ENCODE measurements around the gene CMTM4. TPM values are rescaled to one million over a fixed set of nuclear protein-coding genes. Genes with fewer than 3 reads are reported as not detected.

Gene CMTM4
- total and polyA plus RNA-seq, 2 experiments from 2014 or later = 3.5 to 21.1 TPM

GRCh38 chr16:66731101-66731500 lies 34.6 kb upstream of the CMTM4 start:
- no peaks in the 10 kb centered on the region for H3K27me3 ChIP-seq (replicated peaks; ENCODE audit: insufficient read depth)
- DNase-seq = no peak
- no peak overlapping the region for H3K9ac ChIP-seq
- no peak overlapping the region for H3K4me3 ChIP-seq
- H3K4me1 ChIP-seq (ENCODE audit: insufficient read depth) = peaks cover 3% of the 10 kb centered on the region
- no peaks in the 10 kb centered on the region for H3F3A ChIP-seq (ENCODE audit: insufficient read depth)
- H4K20me1 ChIP-seq (ENCODE audit: insufficient read depth) = no peaks in the 10 kb centered on the region
- H2AFZ ChIP-seq = no peak overlapping the region
- no peaks in the 10 kb centered on the region for H3K9me3 ChIP-seq (ENCODE audit: low read depth)
- peaks cover 75% of the 10 kb centered on the region for H3K36me3 ChIP-seq (ENCODE audit: low read depth)
- H3K9me2 ChIP-seq (ENCODE audit: insufficient read depth) = no peaks in the 10 kb centered on the region
- H3K4me2 ChIP-seq (ENCODE audit: unreplicated experiment) = no peak overlapping the region
- 85 to 93% methylated on average over 7 of the region's 7 CpGs for WGBS, 2 experiments (ENCODE audit: low coverage in 1 of 2, low lambda C conversion rate in 2 of 2, missing lambda C conversion rate in 2 of 2)
- H3K27ac ChIP-seq = no peak overlapping the region
- TF ChIP-seq EZH2 (IDR thresholded peaks at IDR 0.05; ENCODE audit: insufficient read depth, poor library complexity, severe bottlenecking) (no peak), EZH2phosphoT487 (IDR thresholded peaks at IDR 0.05; ENCODE audit: insufficient read depth, low read depth) (no peak)
- H3K79me2 ChIP-seq (ENCODE audit: insufficient read depth) = peaks cover 45% of the 10 kb centered on the region
- in situ Hi-C loops (cut with MboI) = no loop called here

DNA sequence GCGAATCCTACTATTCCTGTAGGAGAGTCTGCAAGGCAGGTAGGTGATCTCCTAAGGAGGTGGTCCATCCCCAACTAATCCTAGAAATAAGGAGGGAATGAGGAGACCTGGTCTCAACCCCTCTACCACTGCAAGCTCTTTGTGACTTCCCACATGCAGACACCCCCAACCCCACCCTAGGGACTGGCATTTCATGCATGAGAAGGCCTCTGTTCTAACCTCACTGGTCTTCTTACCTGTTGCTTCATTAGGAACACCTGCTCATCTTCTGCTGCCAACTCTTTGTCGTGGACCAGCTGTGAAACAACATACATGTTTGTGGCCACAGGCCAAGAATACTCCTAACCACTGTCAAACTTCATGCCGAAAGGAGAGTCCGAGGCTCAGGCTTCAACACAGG lies 32.3 kb upstream of the CMTM4 start:
- Histone ChIP-seq H3K9me2 (ENCODE audit: insufficient read depth) (no peaks in the 10 kb centered on the region), H3K27ac (no peak overlapping the region), H3K36me3 (ENCODE audit: low read depth) (peaks cover 76% of the 10 kb centered on the region), H3F3A (ENCODE audit: insufficient read depth) (0 out of 2 replicates have a peak, but pooled peaks cover 7% of the 10 kb centered on the region), H3K4me3 (no peak overlapping the region), H3K9me3 (ENCODE audit: low read depth) (no peaks in the 10 kb centered on the region), H3K4me2 (ENCODE audit: unreplicated experiment) (no peak overlapping the region), H3K27me3 (replicated peaks; ENCODE audit: insufficient read depth) (no peaks in the 10 kb centered on the region), H3K4me1 (ENCODE audit: insufficient read depth) (no peaks in the 10 kb centered on the region), H2AFZ (no peak overlapping the region), H4K20me1 (ENCODE audit: insufficient read depth) (no peaks in the 10 kb centered on the region), H3K9ac (no peak overlapping the region), H3K79me2 (ENCODE audit: insufficient read depth) (peaks cover 23% of the 10 kb centered on the region)
- 63 to 64% methylated on average over 4 of the region's 4 CpGs for WGBS, 2 experiments (ENCODE audit: low coverage in 1 of 2, low lambda C conversion rate in 2 of 2, missing lambda C conversion rate in 2 of 2)
- TF ChIP-seq EZH2 (IDR thresholded peaks at IDR 0.05; ENCODE audit: insufficient read depth, poor library complexity, severe bottlenecking) (no peak), EZH2phosphoT487 (IDR thresholded peaks at IDR 0.05; ENCODE audit: insufficient read depth, low read depth) (no peak)
- DNase-seq = no peak
- in situ Hi-C loops (cut with MboI) = no loop called here

- Histone ChIP-seq H3K9ac (no peak overlapping the region), H3K9me3 (ENCODE audit: low read depth) (no peaks in the 10 kb centered on the region), H3K27me3 (replicated peaks; ENCODE audit: insufficient read depth) (no peaks in the 10 kb centered on the region), H3F3A (ENCODE audit: insufficient read depth) (peaks cover 13% of the 10 kb centered on the region), H3K4me3 (no peak overlapping the region), H3K4me2 (ENCODE audit: unreplicated experiment) (no peak overlapping the region), H3K27ac (no peak overlapping the region), H4K20me1 (ENCODE audit: insufficient read depth) (no peaks in the 10 kb centered on the region), H3K4me1 (ENCODE audit: insufficient read depth) (no peaks in the 10 kb centered on the region), H2AFZ (no peak overlapping the region), H3K9me2 (ENCODE audit: insufficient read depth) (no peaks in the 10 kb centered on the region), H3K79me2 (ENCODE audit: insufficient read depth) (peaks cover 23% of the 10 kb centered on the region), H3K36me3 (ENCODE audit: low read depth) (peaks cover 79% of the 10 kb centered on the region)
- in situ Hi-C loops (cut with MboI) = no loop called here
- DNase-seq = peak; percentile 83
- WGBS, 2 experiments (ENCODE audit: low coverage in 1 of 2, low lambda C conversion rate in 2 of 2, missing lambda C conversion rate in 2 of 2) = 35% methylated on average over 3 of the region's 3 CpGs
- TF ChIP-seq EZH2phosphoT487 (IDR thresholded peaks at IDR 0.05; ENCODE audit: insufficient read depth, low read depth) = no peak
Measured at GRCh38 chr16:66728117-66728787, 31.7 kb upstream of the CMTM4 start.

DNA sequence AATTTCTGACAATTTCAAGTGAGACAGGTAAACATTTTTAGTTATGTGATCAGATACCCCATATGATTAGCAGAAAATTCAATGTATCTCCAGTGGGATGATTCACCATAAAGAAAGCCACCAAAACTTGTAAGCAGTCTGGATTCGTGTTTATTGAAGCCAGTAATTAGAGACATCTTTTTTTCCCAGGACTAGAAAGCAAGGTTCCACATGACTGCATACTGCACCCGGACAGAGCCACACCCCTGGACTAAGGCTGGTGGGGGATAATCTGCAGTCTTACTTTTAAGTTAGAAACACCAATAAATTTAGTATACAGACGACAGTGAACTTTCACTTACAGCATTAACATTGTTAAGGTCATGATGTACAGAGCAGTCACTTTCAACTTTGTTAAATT lies 24.2 kb upstream of the CMTM4 start:
- TF ChIP-seq EZH2phosphoT487 (IDR thresholded peaks at IDR 0.05; ENCODE audit: insufficient read depth, low read depth) = no peak
- TF ChIP-seq EZH2 (IDR thresholded peaks at IDR 0.05; ENCODE audit: insufficient read depth, poor library complexity, severe bottlenecking) = no peak
- Histone ChIP-seq H3K4me1 (ENCODE audit: insufficient read depth) (peaks cover 24% of the 10 kb centered on the region), H3K4me3 (no peak overlapping the region), H3K36me3 (ENCODE audit: low read depth) (peaks cover 58% of the 10 kb centered on the region), H3K9ac (no peak overlapping the region), H4K20me1 (ENCODE audit: insufficient read depth) (no peaks in the 10 kb centered on the region), H3K27me3 (replicated peaks; ENCODE audit: insufficient read depth) (no peaks in the 10 kb centered on the region), H3K4me2 (ENCODE audit: unreplicated experiment) (no peak overlapping the region), H3K79me2 (ENCODE audit: insufficient read depth) (no peaks in the 10 kb centered on the region), H3F3A (ENCODE audit: insufficient read depth) (peaks cover 60% of the 10 kb centered on the region), H3K9me3 (ENCODE audit: low read depth) (no peaks in the 10 kb centered on the region), H3K27ac (peak overlapping the region; percentile 40), H3K9me2 (ENCODE audit: insufficient read depth) (no peaks in the 10 kb centered on the region), H2AFZ (no peak overlapping the region)
- in situ Hi-C loops (cut with MboI) = no loop called here
- 12 to 14% methylated on average over 3 of the region's 3 CpGs for WGBS, 2 experiments (ENCODE audit: low coverage in 1 of 2, low lambda C conversion rate in 2 of 2, missing lambda C conversion rate in 2 of 2)
- DNase-seq = peak; percentile 60
